AG08396 (cell line): ENCODE results near the gene SP100.
"Not testable (repeated sequence)": the region's sequence is repeated elsewhere in the genome, so short reads cannot be mapped to it uniquely, and the experiment has no call there.

Experiments used
- DNase-seq: peaks from one replicate; pipeline ENCODE4 v3.0.0; 2012; ENCODE audit warnings: low spot score, mixed read lengths

The SP100 gene

GRCh38 chr2:230459216-230459615 is 43.2 kb downstream of the SP100 start:
- no peak for DNase-seq

- no peak for DNase-seq
Measured at GRCh38 chr2:230471074-230471473, 55.1 kb downstream of the SP100 start.

GRCh38 chr2:230472621-230473018 is 56.6 kb downstream of the SP100 start:
- peak; percentile 9 for DNase-seq

- no peak for DNase-seq
Measured at GRCh38 chr2:230473378-230473777, 57.4 kb downstream of the SP100 start.

- DNase-seq: no peak
Measured at GRCh38 chr2:230475143-230475542, 59.1 kb downstream of the SP100 start.

- DNase-seq: no peak
Measured at GRCh38 chr2:230485801-230486341, 69.9 kb downstream of the SP100 start.

GRCh38 chr2:230491219-230491618 is 75.2 kb downstream of the SP100 start:
- DNase-seq: not testable (repeated sequence)

- DNase-seq: no peak
Measured at GRCh38 chr2:230492107-230492506, 76.1 kb downstream of the SP100 start.

- no peak for DNase-seq
Measured at GRCh38 chr2:230494980-230495379, 79.0 kb downstream of the SP100 start.

GRCh38 chr2:230496891-230497290 is 80.9 kb downstream of the SP100 start:
- no peak for DNase-seq

- DNase-seq: no peak
Measured at GRCh38 chr2:230498506-230499107, 82.6 kb downstream of the SP100 start.

- DNase-seq: no peak
Measured at GRCh38 chr2:230502593-230502992, 86.6 kb downstream of the SP100 start.

GRCh38 chr2:230503798-230504197 is 87.8 kb downstream of the SP100 start:
- DNase-seq: no peak

- no peak for DNase-seq
Measured at GRCh38 chr2:230505162-230505561, 89.2 kb downstream of the SP100 start.

GRCh38 chr2:230512955-230513748 is 97.2 kb downstream of the SP100 start:
- no peak for DNase-seq

GRCh38 chr2:230520061-230520874 is 104.3 kb downstream of the SP100 start:
- no peak for DNase-seq

- DNase-seq: no peak
Measured at GRCh38 chr2:230520875-230521155, 104.8 kb downstream of the SP100 start.

- DNase-seq: no peak
Measured at GRCh38 chr2:230521386-230521785, 105.4 kb downstream of the SP100 start.

GRCh38 chr2:230525682-230526081 is 109.7 kb downstream of the SP100 start:
- no peak for DNase-seq

GRCh38 chr2:230537531-230537976 is 121.6 kb downstream of the SP100 start:
- DNase-seq: no peak

GRCh38 chr2:230540332-230540731 is 124.3 kb downstream of the SP100 start:
- no peak for DNase-seq

- DNase-seq: no peak
Measured at GRCh38 chr2:230541934-230542380, 126.0 kb downstream of the SP100 start.

GRCh38 chr2:230542751-230543150 is 126.8 kb downstream of the SP100 start:
- no peak for DNase-seq
